ENCODE results near the gene STRN.
"Not testable (repeated sequence)": the region's sequence is repeated elsewhere in the genome, so short reads cannot be mapped to it uniquely, and the experiment has no call there.

Gene STRN

GRCh38 chr2:36889795-36890194, 76.5 kb downstream of the STRN start:
- H3K27ac ChIP-seq, result peak overlapping the region; percentile 37; the same call in 1 of the 2 replicates
- TF ChIP-seq CTCF (IDR thresholded peaks at IDR 0.05), result no peak
- TF ChIP-seq ZFX (IDR thresholded peaks at IDR 0.05; ENCODE audit: borderline replicate concordance), result no peak

- not testable (repeated sequence) for H3K27ac ChIP-seq
Observed at GRCh38 chr2:36887095-36887494, 79.2 kb downstream of the STRN start.

- TF ChIP-seq ZFX (IDR thresholded peaks at IDR 0.05; ENCODE audit: borderline replicate concordance), result no peak
- no peak for TF ChIP-seq CTCF (IDR thresholded peaks at IDR 0.05)
- no peak overlapping the region for H3K27ac ChIP-seq
Observed at GRCh38 chr2:36886664-36887063, 79.7 kb downstream of the STRN start.

- TF ChIP-seq ZFX (IDR thresholded peaks at IDR 0.05; ENCODE audit: borderline replicate concordance), result no peak
- TF ChIP-seq CTCF (IDR thresholded peaks at IDR 0.05), result no peak
Observed at GRCh38 chr2:36885605-36886004, 80.7 kb downstream of the STRN start.

GRCh38 chr2:36882532-36882931, 83.8 kb downstream of the STRN start:
- no peak overlapping the region for H3K27ac ChIP-seq
- no peak for TF ChIP-seq ZFX (IDR thresholded peaks at IDR 0.05; ENCODE audit: borderline replicate concordance)
- TF ChIP-seq CTCF (IDR thresholded peaks at IDR 0.05), result no peak

More at GRCh38 chr2:36885605-36886004, 80.7 kb downstream of the STRN start:
- H3K27ac ChIP-seq, result no peak overlapping the region

GRCh38 chr2:36881816-36882215, 84.5 kb downstream of the STRN start:
- no peak for TF ChIP-seq ZFX (IDR thresholded peaks at IDR 0.05; ENCODE audit: borderline replicate concordance)
- TF ChIP-seq CTCF (IDR thresholded peaks at IDR 0.05), result no peak
- no peak overlapping the region for H3K27ac ChIP-seq

GRCh38 chr2:36878429-36878828, 87.9 kb downstream of the STRN start:
- TF ChIP-seq ZFX (IDR thresholded peaks at IDR 0.05; ENCODE audit: borderline replicate concordance) (no peak), CTCF (IDR thresholded peaks at IDR 0.05) (no peak)
- H3K27ac ChIP-seq, result no peak overlapping the region

- TF ChIP-seq ZFX (IDR thresholded peaks at IDR 0.05; ENCODE audit: borderline replicate concordance), result no peak
- TF ChIP-seq CTCF (IDR thresholded peaks at IDR 0.05), result no peak
- H3K27ac ChIP-seq, result no peak overlapping the region
Observed at GRCh38 chr2:36871068-36871707, 95.1 kb downstream of the STRN start.
